Measurements from ENCODE around the gene C2CD2. TPM values are rescaled to one million over a fixed set of nuclear protein-coding genes. Genes with fewer than 3 reads are reported as not detected.

C2CD2 gene
- total RNA-seq: 45.0 TPM

DNA sequence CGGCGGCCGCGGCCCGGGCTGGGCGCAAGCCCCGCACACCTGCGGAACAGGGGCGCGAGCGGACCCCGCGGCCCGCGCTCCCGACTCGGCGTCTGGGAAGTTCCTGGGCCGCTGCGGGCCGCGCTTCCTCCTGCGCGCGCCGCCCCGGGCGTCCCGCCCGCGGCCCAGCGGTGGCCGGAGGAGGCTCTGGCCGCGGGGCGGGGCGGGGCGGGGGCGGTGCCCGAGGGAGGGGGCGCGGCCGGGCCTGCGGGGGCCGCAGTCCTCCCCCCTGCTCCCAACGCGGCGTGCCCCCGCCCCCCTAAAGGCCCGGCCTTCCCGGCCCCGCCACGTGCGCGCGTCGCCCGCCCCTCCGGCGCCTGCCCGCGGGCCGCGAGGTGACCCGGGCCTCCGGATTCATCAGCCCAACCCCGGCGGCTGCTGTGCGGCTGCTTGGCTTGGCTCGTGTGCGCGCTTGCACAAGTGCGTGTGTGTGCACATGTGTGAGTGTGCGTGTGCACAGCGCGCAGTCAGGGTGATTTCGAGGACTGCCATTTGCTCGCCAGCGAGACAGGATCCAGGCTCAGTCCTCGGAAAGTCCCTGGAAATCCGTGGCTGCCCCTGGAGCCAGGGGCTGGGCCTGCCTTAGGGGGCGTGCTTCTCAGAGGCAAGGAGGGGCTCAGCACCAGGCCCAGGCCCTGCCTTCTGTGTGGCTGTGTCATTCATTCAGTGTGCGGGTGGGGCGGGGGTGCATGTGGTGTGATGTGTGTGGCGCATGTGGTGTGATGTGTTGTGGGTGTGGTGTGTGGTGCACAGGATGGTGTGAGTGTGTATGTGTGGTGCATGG lies at the start of gene C2CD2:
C2CD2 (minus strand) TSS at position 188 of the 823 bp plus-strand sequence. CDS start 370 bp downstream, outside the sequence.
- Histone ChIP-seq H3K27me3 (no peaks in the 10 kb centered on the region), H3K36me3 (no peaks in the 10 kb centered on the region), H3K27ac (peak within 1 kb of the TSS; percentile 86 to 90), H3K4me1 (peaks cover 14 to 29% of the 10 kb centered on the region in 2 donors), H3K4me3 (peak within 1 kb of the TSS; percentile 96 to 97), H3K9me3 (no peaks in the 10 kb centered on the region)
- DNase-seq (ENCODE audit: low spot score in 2 of 2): peak in 1 of 2 donors; percentile 83
- intact Hi-C loops (cut with DNase I): loop anchor here (2.0 to 10.0 kb wide), 3 partner anchors 29 to 1899 kb away; no protein-coding TSS in a partner anchor
- TF ChIP-seq, protein P1, sequence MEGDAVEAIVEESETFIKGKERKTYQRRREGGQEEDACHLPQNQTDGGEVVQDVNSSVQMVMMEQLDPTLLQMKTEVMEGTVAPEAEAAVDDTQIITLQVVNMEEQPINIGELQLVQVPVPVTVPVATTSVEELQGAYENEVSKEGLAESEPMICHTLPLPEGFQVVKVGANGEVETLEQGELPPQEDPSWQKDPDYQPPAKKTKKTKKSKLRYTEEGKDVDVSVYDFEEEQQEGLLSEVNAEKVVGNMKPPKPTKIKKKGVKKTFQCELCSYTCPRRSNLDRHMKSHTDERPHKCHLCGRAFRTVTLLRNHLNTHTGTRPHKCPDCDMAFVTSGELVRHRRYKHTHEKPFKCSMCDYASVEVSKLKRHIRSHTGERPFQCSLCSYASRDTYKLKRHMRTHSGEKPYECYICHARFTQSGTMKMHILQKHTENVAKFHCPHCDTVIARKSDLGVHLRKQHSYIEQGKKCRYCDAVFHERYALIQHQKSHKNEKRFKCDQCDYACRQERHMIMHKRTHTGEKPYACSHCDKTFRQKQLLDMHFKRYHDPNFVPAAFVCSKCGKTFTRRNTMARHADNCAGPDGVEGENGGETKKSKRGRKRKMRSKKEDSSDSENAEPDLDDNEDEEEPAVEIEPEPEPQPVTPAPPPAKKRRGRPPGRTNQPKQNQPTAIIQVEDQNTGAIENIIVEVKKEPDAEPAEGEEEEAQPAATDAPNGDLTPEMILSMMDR (IDR thresholded peaks at IDR 0.05): no peak

DNA sequence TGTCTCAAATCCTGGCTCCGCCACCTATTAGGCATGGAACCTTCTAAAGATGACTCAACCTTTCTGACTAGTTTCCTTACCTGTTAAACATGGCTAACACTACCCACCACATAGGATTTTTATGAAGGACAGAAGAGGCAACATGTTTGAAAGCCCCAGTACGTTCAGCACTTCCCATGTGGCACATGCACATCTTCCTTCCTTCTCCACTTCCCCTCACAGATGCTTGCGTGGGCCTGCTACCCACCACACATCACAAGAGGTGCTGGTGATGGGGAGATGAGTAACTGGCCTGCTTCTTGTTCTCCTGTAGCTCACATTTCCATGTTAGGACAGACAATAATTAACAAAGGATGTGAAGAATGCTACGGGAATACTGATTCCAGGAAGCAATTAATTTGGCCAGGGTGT lies 49.2 kb upstream of the C2CD2 start:
- H3K36me3 ChIP-seq: peaks cover 0 to 18% of the 10 kb centered on the region in 2 donors
- H3K9me3 ChIP-seq: no peaks in the 10 kb centered on the region
- intact Hi-C loops (cut with DNase I): no loop called here
- no peak overlapping the region for H3K27ac ChIP-seq
- H3K4me3 ChIP-seq: no peak overlapping the region
- H3K4me1 ChIP-seq: peaks cover 0 to 5% of the 10 kb centered on the region in 2 donors
- TF ChIP-seq, protein P1 (IDR thresholded peaks at IDR 0.05): no peak
- no peaks in the 10 kb centered on the region for H3K27me3 ChIP-seq
- DNase-seq (ENCODE audit: low spot score in 2 of 2): no peak

DNA sequence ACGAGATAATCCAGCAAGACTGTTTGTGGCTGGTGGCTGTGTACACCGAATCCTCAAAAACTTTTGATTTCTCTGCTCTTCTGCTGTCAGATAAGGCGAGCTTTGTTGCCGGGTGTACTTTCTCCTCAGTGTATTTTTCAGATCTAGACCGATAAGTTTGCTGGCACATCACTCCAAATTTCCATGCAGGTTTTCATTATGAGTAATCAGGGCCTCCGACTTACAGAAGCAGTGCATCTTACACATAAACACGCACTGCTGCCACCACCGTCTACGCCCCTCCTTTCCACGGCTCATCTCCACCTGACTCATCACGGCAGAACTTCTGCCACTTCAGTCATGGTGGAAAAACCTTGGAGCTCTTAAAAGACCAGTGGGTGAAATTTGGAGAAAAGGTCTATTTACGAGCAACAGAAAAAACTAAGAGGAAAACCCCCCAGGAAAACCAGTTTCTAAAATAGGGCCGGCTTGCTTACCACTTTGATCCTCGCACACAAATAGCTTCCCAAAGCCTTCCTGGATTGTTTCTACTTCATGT lies 48.7 kb upstream of the C2CD2 start:
- peaks cover 0 to 3% of the 10 kb centered on the region in 2 donors for H3K4me1 ChIP-seq
- TF ChIP-seq, protein P1 (IDR thresholded peaks at IDR 0.05): no peak
- intact Hi-C loops (cut with DNase I): no loop called here
- peaks cover 0 to 18% of the 10 kb centered on the region in 2 donors for H3K36me3 ChIP-seq
- no peak overlapping the region for H3K27ac ChIP-seq
- H3K4me3 ChIP-seq: no peak overlapping the region
- no peaks in the 10 kb centered on the region for H3K27me3 ChIP-seq
- H3K9me3 ChIP-seq: no peaks in the 10 kb centered on the region
- DNase-seq (ENCODE audit: low spot score in 2 of 2): no peak

DNA sequence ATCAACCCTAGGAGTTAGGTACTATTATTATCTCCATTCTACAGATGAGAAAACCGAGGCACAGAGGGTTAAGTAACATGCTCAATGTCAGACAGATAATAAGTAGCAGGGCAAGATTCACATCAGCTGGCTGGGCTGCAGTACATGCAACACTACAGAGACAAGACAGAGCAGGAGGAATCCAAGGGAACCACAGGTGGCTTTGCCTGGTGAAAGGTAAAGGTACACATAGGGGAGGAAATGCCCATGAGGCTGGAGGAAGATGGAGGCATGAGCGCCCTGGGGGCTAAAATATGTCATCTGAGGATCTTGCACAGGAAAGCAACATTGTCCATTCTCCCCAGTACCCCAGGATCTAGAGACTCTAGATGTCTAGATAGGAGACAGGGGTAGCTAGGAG lies 48.0 kb upstream of the C2CD2 start:
- no peak overlapping the region for H3K27ac ChIP-seq
- intact Hi-C loops (cut with DNase I): no loop called here
- H3K4me1 ChIP-seq: peaks cover 0 to 3% of the 10 kb centered on the region in 2 donors
- H3K27me3 ChIP-seq: no peaks in the 10 kb centered on the region
- TF ChIP-seq, protein P1 (IDR thresholded peaks at IDR 0.05): no peak
- peaks cover 0 to 16% of the 10 kb centered on the region in 2 donors for H3K36me3 ChIP-seq
- no peak overlapping the region for H3K4me3 ChIP-seq
- DNase-seq (ENCODE audit: low spot score in 2 of 2): no peak
- no peaks in the 10 kb centered on the region for H3K9me3 ChIP-seq

DNA sequence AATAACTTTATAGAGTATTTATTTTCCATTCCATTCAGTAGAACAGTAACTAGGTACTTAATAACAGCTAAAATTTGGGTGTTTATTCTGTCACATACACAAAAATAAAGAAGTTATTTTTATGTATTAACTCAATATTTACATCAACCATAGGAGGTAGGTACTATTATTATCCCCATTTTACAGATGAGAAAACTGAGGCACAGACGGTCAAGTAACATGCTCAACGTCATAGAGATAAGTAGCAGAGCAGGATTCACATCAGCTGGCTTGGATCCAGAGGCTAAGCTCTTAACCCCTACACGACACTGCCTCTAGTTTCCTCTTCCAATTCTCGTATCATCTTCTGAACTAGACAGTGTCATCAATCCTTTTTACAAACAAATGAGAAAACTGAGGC lies 47.1 kb upstream of the C2CD2 start:
- peaks cover 2 to 14% of the 10 kb centered on the region in 2 donors for H3K36me3 ChIP-seq
- DNase-seq (ENCODE audit: low spot score in 2 of 2): no peak
- no peaks in the 10 kb centered on the region for H3K27me3 ChIP-seq
- intact Hi-C loops (cut with DNase I): no loop called here
- no peak overlapping the region for H3K27ac ChIP-seq
- H3K4me1 ChIP-seq: peaks cover 0 to 3% of the 10 kb centered on the region in 2 donors
- H3K4me3 ChIP-seq: no peak overlapping the region
- TF ChIP-seq, protein P1 (IDR thresholded peaks at IDR 0.05): no peak
- no peaks in the 10 kb centered on the region for H3K9me3 ChIP-seq

Data from ascending aorta (tissue), 2 donors.